WTC11 (cell line): Measurements from ENCODE around the gene UGGT1. TPM values are rescaled to one million over a fixed set of nuclear protein-coding genes. Genes with fewer than 3 reads are reported as not detected.

Source experiments
- ATAC-seq: fragments of 200-7000 bp; cut with Tn5 transposase; 2 replicates; pipeline ENCODE4 v1.10.0; 2021; ENCODE audit warnings: mild to moderate bottlenecking, moderate library complexity
- CTCF ChIA-PET: fragments of 300-600 bp; sonication (Branson Sonifier 250); formaldehyde crosslinking; loops from one replicate; lab custom pipeline; 2021; ENCODE audit warnings: antibody characterized with exemption; lab: Charles Lee
- POLR2A ChIA-PET: fragments of 350-600 bp; sonication (Branson Sonifier 250); formaldehyde crosslinking; loops from one replicate; lab custom pipeline; 2021; ENCODE audit warnings: antibody characterized with exemption; lab: Charles Lee
- DNase-seq: peaks from one replicate; pipeline ENCODE4 v3.0.0; 2021; ENCODE audit warnings: low spot score
- H3K27ac Mint-ChIP-seq: 2 replicates; pipeline ENCODE4 v1.8.0; 2021; ENCODE audit warnings: mixed read lengths
- H3K27me3 Mint-ChIP-seq: 2 replicates; pipeline ENCODE4 v1.8.0; 2021; ENCODE audit warnings: low read depth, mild to moderate bottlenecking, moderate library complexity, mixed read lengths
- H3K36me3 Mint-ChIP-seq: 2 replicates; pipeline ENCODE4 v1.8.0; 2021; ENCODE audit warnings: mixed read lengths
- H3K4me1 Mint-ChIP-seq: 2 replicates; pipeline ENCODE4 v1.8.0; 2022; ENCODE audit warnings: mixed read lengths
- H3K4me3 Mint-ChIP-seq: 2 replicates; pipeline ENCODE4 v1.8.0; 2021; ENCODE audit warnings: mild to moderate bottlenecking, moderate library complexity, mixed read lengths
- H3K9me3 Mint-ChIP-seq: 2 replicates; pipeline ENCODE4 v1.8.0; 2021; ENCODE audit warnings: mixed read lengths
- ATF1 ChIP-seq: sonication (generic); formaldehyde crosslinking; IDR thresholded peaks from 2 replicates; pipeline ENCODE4 v1.8.1; 2023; ENCODE audit warnings: mild to moderate bottlenecking, moderate library complexity, missing genetic modification reagents
- CBFB ChIP-seq: sonication (generic); formaldehyde crosslinking; IDR thresholded peaks from 2 replicates; pipeline ENCODE4 v1.8.1; 2022; ENCODE audit warnings: mild to moderate bottlenecking, low read depth, missing genetic modification reagents
- ELF4 ChIP-seq: sonication (generic); formaldehyde crosslinking; IDR thresholded peaks from 2 replicates; pipeline ENCODE4 v1.8.1; 2022; ENCODE audit warnings: low read depth, mild to moderate bottlenecking, moderate library complexity, missing genetic modification reagents
- EMX1 ChIP-seq: fragments of 250-450 bp; sonication (Bioruptor Pico); IDR thresholded peaks from 2 replicates; pipeline ENCODE4 v1.8.0; 2021; ENCODE audit warnings: mild to moderate bottlenecking
- ESRRA ChIP-seq: sonication (generic); formaldehyde crosslinking; IDR thresholded peaks from 2 replicates; pipeline ENCODE4 v1.8.1; 2022; ENCODE audit warnings: mild to moderate bottlenecking, missing genetic modification reagents, borderline replicate concordance
- GABPB1 ChIP-seq: sonication (generic); formaldehyde crosslinking; IDR thresholded peaks from 2 replicates; pipeline ENCODE4 v1.8.1; 2023; ENCODE audit warnings: mild to moderate bottlenecking, missing genetic modification reagents
- GTF2I ChIP-seq: fragments of 250-450 bp; sonication (Bioruptor Pico); conservative IDR thresholded peaks from 2 replicates; pipeline ENCODE4 v1.4.0; 2021; ENCODE audit warnings: mild to moderate bottlenecking
- KAT7 ChIP-seq: sonication (generic); formaldehyde crosslinking; IDR thresholded peaks from 2 replicates; pipeline ENCODE4 v1.8.1; 2023; ENCODE audit warnings: missing genetic modification reagents, mild to moderate bottlenecking, borderline replicate concordance
- SP1 ChIP-seq: sonication (generic); formaldehyde crosslinking; conservative IDR thresholded peaks from 2 replicates; pipeline ENCODE4 v1.8.1; 2022; ENCODE audit warnings: missing genetic modification reagents
- ZNF317 ChIP-seq: sonication (generic); formaldehyde crosslinking; IDR thresholded peaks from 2 replicates; pipeline ENCODE4 v1.8.1; 2023; ENCODE audit warnings: low read depth, mild to moderate bottlenecking, moderate library complexity, missing genetic modification reagents, borderline replicate concordance
- ZNF396 ChIP-seq: fragments of 250-450 bp; sonication (Bioruptor Pico); IDR thresholded peaks from 2 replicates; pipeline ENCODE4 v1.8.0; 2021; ENCODE audit warnings: mild to moderate bottlenecking, moderate library complexity, borderline replicate concordance
- total RNA-seq: library from RNA; stranded (reverse); gene quantifications from 3 replicates; pipeline ENCODE4 v1.2.3, GENCODE V29; 2021
- TF ChIP-seq, protein P1 (sequence below): fragments of 250-450 bp; sonication (Bioruptor Pico); IDR thresholded peaks from 2 replicates; pipeline ENCODE4 v1.9.0; 2021; ENCODE audit warnings: mild to moderate bottlenecking, borderline replicate concordance
- TF ChIP-seq, protein P2 (sequence below): sonication (generic); formaldehyde crosslinking; IDR thresholded peaks from 2 replicates; pipeline ENCODE4 v1.8.1; 2023; ENCODE audit warnings: mild to moderate bottlenecking, missing genetic modification reagents
- TF ChIP-seq, protein P3 (sequence below): sonication (generic); formaldehyde crosslinking; conservative IDR thresholded peaks from 2 replicates; pipeline ENCODE4 v1.8.1; 2023; ENCODE audit warnings: mild to moderate bottlenecking, low read depth, missing genetic modification reagents, moderate library complexity
- TF ChIP-seq, protein P4 (sequence below): sonication (generic); formaldehyde crosslinking; IDR thresholded peaks from 2 replicates; pipeline ENCODE4 v1.8.1; 2023; ENCODE audit warnings: mild to moderate bottlenecking, missing genetic modification reagents, moderate library complexity
- TF ChIP-seq, protein P5 (sequence below): fragments of 200-600 bp; IDR thresholded peaks from 2 replicates; pipeline ENCODE4 v1.8.0; 2022; ENCODE audit warnings: antibody characterized with exemption
- TF ChIP-seq, protein P6 (sequence below): sonication (generic); formaldehyde crosslinking; IDR thresholded peaks from 2 replicates; pipeline ENCODE4 v1.8.1; 2023; ENCODE audit warnings: mild to moderate bottlenecking, missing genetic modification reagents, moderate library complexity
- TF ChIP-seq, protein P7 (sequence below): sonication (generic); formaldehyde crosslinking; IDR thresholded peaks from 2 replicates; pipeline ENCODE4 v1.8.0; 2022; ENCODE audit warnings: mild to moderate bottlenecking, missing genetic modification reagents

Gene UGGT1
- total RNA-seq, 1 experiment from 2014 or later = 57.9 TPM

DNA sequence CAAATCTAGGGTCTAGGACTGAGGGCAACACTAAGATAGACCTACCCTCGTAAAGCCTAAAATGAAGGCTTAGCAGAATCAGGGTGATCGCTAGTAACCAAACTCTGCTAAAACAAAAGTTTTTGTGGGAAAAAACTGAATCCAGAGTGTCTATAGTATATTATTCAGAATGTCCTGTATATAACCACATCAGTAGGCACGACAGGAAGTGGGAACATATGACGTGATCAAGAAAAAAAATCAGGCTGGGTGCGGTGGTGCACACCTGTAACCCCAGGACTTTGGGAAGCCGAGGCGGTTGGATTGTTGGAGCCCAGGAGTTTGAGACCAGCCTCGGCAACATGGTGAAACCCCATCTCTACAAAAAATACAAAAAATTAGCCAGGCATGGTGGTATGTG is 106.1 kb downstream of the UGGT1 start:
- POLR2A ChIA-PET = no interaction called here
- peaks cover 5% of the 10 kb centered on the region; the same call in 1 of the 2 replicates for H3K36me3 Mint-ChIP-seq
- ATAC-seq = no peak
- no peak overlapping the region for H3K27ac Mint-ChIP-seq
- DNase-seq = no peak
- H3K4me1 Mint-ChIP-seq = peaks cover 10% of the 10 kb centered on the region
- CTCF ChIA-PET = no interaction called here
- no peaks in the 10 kb centered on the region for H3K9me3 Mint-ChIP-seq
- H3K27me3 Mint-ChIP-seq = no peaks in the 10 kb centered on the region
- no peak overlapping the region for H3K4me3 Mint-ChIP-seq
- TF ChIP-seq GTF2I (CRISPR knock-in tag) (no peak), ELF4 (no peak)
- TF ChIP-seq, protein P1, sequence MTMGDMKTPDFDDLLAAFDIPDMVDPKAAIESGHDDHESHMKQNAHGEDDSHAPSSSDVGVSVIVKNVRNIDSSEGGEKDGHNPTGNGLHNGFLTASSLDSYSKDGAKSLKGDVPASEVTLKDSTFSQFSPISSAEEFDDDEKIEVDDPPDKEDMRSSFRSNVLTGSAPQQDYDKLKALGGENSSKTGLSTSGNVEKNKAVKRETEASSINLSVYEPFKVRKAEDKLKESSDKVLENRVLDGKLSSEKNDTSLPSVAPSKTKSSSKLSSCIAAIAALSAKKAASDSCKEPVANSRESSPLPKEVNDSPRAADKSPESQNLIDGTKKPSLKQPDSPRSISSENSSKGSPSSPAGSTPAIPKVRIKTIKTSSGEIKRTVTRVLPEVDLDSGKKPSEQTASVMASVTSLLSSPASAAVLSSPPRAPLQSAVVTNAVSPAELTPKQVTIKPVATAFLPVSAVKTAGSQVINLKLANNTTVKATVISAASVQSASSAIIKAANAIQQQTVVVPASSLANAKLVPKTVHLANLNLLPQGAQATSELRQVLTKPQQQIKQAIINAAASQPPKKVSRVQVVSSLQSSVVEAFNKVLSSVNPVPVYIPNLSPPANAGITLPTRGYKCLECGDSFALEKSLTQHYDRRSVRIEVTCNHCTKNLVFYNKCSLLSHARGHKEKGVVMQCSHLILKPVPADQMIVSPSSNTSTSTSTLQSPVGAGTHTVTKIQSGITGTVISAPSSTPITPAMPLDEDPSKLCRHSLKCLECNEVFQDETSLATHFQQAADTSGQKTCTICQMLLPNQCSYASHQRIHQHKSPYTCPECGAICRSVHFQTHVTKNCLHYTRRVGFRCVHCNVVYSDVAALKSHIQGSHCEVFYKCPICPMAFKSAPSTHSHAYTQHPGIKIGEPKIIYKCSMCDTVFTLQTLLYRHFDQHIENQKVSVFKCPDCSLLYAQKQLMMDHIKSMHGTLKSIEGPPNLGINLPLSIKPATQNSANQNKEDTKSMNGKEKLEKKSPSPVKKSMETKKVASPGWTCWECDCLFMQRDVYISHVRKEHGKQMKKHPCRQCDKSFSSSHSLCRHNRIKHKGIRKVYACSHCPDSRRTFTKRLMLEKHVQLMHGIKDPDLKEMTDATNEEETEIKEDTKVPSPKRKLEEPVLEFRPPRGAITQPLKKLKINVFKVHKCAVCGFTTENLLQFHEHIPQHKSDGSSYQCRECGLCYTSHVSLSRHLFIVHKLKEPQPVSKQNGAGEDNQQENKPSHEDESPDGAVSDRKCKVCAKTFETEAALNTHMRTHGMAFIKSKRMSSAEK (CRISPR knock-in tag) = no peak
- TF ChIP-seq, protein P2, sequence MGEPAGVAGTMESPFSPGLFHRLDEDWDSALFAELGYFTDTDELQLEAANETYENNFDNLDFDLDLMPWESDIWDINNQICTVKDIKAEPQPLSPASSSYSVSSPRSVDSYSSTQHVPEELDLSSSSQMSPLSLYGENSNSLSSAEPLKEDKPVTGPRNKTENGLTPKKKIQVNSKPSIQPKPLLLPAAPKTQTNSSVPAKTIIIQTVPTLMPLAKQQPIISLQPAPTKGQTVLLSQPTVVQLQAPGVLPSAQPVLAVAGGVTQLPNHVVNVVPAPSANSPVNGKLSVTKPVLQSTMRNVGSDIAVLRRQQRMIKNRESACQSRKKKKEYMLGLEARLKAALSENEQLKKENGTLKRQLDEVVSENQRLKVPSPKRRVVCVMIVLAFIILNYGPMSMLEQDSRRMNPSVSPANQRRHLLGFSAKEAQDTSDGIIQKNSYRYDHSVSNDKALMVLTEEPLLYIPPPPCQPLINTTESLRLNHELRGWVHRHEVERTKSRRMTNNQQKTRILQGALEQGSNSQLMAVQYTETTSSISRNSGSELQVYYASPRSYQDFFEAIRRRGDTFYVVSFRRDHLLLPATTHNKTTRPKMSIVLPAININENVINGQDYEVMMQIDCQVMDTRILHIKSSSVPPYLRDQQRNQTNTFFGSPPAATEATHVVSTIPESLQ (CRISPR knock-in tag) = no peak
- TF ChIP-seq, protein P3, sequence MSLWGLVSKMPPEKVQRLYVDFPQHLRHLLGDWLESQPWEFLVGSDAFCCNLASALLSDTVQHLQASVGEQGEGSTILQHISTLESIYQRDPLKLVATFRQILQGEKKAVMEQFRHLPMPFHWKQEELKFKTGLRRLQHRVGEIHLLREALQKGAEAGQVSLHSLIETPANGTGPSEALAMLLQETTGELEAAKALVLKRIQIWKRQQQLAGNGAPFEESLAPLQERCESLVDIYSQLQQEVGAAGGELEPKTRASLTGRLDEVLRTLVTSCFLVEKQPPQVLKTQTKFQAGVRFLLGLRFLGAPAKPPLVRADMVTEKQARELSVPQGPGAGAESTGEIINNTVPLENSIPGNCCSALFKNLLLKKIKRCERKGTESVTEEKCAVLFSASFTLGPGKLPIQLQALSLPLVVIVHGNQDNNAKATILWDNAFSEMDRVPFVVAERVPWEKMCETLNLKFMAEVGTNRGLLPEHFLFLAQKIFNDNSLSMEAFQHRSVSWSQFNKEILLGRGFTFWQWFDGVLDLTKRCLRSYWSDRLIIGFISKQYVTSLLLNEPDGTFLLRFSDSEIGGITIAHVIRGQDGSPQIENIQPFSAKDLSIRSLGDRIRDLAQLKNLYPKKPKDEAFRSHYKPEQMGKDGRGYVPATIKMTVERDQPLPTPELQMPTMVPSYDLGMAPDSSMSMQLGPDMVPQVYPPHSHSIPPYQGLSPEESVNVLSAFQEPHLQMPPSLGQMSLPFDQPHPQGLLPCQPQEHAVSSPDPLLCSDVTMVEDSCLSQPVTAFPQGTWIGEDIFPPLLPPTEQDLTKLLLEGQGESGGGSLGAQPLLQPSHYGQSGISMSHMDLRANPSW (CRISPR knock-in tag) = no peak

DNA sequence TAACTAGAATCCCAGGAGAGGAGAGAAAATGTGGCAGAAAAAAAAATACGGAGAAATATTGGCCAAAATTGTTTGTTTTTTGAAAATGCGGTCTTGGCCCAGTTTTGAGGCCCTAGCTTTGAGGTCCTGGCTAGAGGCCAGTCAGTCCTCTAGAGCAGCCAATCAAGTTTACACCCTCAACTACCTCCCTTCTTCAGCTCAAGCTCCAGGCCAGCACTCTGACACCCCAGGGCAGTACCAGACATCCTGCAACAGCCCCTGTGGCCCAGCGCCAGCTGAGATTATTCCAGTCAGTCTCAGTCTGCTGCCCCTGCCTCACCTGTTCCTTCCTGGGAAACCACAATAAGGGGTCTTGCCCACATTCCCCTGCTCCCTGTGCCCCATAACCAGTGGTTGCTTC is 107.7 kb downstream of the UGGT1 start:
- DNase-seq (no peak), ATAC-seq (no peak; the same call in 1 of the 2 replicates)
- no peaks in the 10 kb centered on the region for H3K27me3 Mint-ChIP-seq
- TF ChIP-seq, protein P4, sequence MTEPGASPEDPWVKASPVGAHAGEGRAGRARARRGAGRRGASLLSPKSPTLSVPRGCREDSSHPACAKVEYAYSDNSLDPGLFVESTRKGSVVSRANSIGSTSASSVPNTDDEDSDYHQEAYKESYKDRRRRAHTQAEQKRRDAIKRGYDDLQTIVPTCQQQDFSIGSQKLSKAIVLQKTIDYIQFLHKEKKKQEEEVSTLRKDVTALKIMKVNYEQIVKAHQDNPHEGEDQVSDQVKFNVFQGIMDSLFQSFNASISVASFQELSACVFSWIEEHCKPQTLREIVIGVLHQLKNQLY (CRISPR knock-in tag) = no peak
- TF ChIP-seq KAT7 (no peak), CBFB (no peak), SP1 (CRISPR knock-in tag) (no peak)
- TF ChIP-seq, protein P5, sequence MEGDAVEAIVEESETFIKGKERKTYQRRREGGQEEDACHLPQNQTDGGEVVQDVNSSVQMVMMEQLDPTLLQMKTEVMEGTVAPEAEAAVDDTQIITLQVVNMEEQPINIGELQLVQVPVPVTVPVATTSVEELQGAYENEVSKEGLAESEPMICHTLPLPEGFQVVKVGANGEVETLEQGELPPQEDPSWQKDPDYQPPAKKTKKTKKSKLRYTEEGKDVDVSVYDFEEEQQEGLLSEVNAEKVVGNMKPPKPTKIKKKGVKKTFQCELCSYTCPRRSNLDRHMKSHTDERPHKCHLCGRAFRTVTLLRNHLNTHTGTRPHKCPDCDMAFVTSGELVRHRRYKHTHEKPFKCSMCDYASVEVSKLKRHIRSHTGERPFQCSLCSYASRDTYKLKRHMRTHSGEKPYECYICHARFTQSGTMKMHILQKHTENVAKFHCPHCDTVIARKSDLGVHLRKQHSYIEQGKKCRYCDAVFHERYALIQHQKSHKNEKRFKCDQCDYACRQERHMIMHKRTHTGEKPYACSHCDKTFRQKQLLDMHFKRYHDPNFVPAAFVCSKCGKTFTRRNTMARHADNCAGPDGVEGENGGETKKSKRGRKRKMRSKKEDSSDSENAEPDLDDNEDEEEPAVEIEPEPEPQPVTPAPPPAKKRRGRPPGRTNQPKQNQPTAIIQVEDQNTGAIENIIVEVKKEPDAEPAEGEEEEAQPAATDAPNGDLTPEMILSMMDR = no peak
- no peak overlapping the region for H3K4me3 Mint-ChIP-seq
- ChIA-PET POLR2A (interaction anchor here (1.0 kb wide), 1 partner anchor 108 kb away, joined by 3 read pairs; the partner anchor contains the start of gene UGGT1), CTCF (no interaction called here)
- H3K4me1 Mint-ChIP-seq = peaks cover 10% of the 10 kb centered on the region
- H3K36me3 Mint-ChIP-seq = no peaks in the 10 kb centered on the region
- H3K9me3 Mint-ChIP-seq = no peaks in the 10 kb centered on the region
- H3K27ac Mint-ChIP-seq = no peak overlapping the region

DNA sequence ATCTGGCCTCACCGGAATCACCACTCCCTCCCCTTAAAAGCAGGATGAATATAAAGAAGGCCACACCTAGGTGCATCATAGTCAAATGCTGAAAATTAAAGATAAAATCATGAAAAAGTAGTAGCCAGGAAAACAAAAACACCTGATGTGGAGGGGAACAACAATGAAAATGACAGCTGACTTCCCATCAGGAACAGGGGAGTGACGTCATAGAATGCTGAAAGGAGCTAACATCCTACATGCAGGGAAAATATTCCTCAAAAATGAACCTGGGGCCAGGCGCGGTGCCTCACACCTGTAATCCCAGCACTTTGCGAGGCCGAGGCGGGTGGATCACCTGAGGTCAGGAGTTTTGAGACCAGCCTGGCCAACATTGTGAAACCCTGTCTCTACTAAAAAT is 108.1 kb downstream of the UGGT1 start:
- H3K9me3 Mint-ChIP-seq = no peaks in the 10 kb centered on the region
- ATAC-seq = no peak
- H3K36me3 Mint-ChIP-seq = no peaks in the 10 kb centered on the region
- H3K27me3 Mint-ChIP-seq = no peaks in the 10 kb centered on the region
- H3K4me1 Mint-ChIP-seq = peaks cover 10% of the 10 kb centered on the region
- POLR2A ChIA-PET = interaction anchor here (1.0 kb wide), 1 partner anchor 108 kb away, joined by 3 read pairs; the partner anchor contains the start of gene UGGT1
- CTCF ChIA-PET = no interaction called here
- DNase-seq = no peak
- no peak overlapping the region for H3K27ac Mint-ChIP-seq
- H3K4me3 Mint-ChIP-seq = no peak overlapping the region
- TF ChIP-seq ATF1 (CRISPR knock-in tag) (no peak), ESRRA (CRISPR knock-in tag) (no peak), GABPB1 (CRISPR knock-in tag) (no peak), EMX1 (no peak), ELF4 (no peak), ZNF396 (CRISPR knock-in tag) (no peak), SP1 (CRISPR knock-in tag) (no peak), ZNF317 (CRISPR knock-in tag) (no peak)
- TF ChIP-seq, protein P6, sequence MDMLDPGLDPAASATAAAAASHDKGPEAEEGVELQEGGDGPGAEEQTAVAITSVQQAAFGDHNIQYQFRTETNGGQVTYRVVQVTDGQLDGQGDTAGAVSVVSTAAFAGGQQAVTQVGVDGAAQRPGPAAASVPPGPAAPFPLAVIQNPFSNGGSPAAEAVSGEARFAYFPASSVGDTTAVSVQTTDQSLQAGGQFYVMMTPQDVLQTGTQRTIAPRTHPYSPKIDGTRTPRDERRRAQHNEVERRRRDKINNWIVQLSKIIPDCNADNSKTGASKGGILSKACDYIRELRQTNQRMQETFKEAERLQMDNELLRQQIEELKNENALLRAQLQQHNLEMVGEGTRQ (CRISPR knock-in tag) = no peak
- TF ChIP-seq, protein P7, sequence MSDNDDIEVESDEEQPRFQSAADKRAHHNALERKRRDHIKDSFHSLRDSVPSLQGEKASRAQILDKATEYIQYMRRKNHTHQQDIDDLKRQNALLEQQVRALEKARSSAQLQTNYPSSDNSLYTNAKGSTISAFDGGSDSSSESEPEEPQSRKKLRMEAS (CRISPR knock-in tag) = no peak
